GM12864 (cell line): ENCODE data around the gene GPRC5C.

Source experiments
- DNase-seq: peaks from one replicate; pipeline ENCODE4 v3.0.0-alpha.2; 2011; ENCODE audit warnings: low read depth
- H3K4me3 ChIP-seq: 2 replicates; pipeline ENCODE4 v1.5.1; 2011; ENCODE audit warnings: mild to moderate bottlenecking, low read depth, low read length, control low read depth
- CTCF ChIP-seq: IDR thresholded peaks from 2 replicates; pipeline ENCODE4 v1.5.1; 2011; ENCODE audit warnings: low read depth, mild to moderate bottlenecking, moderate library complexity, low read length, control low read depth, inconsistent platforms; ENCODE audit errors: missing control alignments

Gene GPRC5C

GRCh38 chr17:74389937-74390679 is 41.8 kb upstream of the GPRC5C start:
- no peak for DNase-seq
- no peak overlapping the region for H3K4me3 ChIP-seq
- TF ChIP-seq CTCF = no peak

- no peak overlapping the region for H3K4me3 ChIP-seq
- no peak for TF ChIP-seq CTCF
- no peak for DNase-seq
These were observed 40.9 kb upstream of the GPRC5C start for GRCh38 chr17:74390680-74391653.

GRCh38 chr17:74391771-74392170 is 40.1 kb upstream of the GPRC5C start:
- TF ChIP-seq CTCF = no peak
- DNase-seq = no peak
- no peak overlapping the region for H3K4me3 ChIP-seq

- no peak overlapping the region for H3K4me3 ChIP-seq
- TF ChIP-seq CTCF = no peak
- no peak for DNase-seq
These were observed 39.0 kb upstream of the GPRC5C start for GRCh38 chr17:74392848-74393247.

GRCh38 chr17:74393346-74393942 is 38.4 kb upstream of the GPRC5C start:
- H3K4me3 ChIP-seq = no peak overlapping the region
- no peak for TF ChIP-seq CTCF
- DNase-seq = no peak

GRCh38 chr17:74394275-74394950 is 37.5 kb upstream of the GPRC5C start:
- H3K4me3 ChIP-seq = no peak overlapping the region
- DNase-seq = no peak
- TF ChIP-seq CTCF = no peak
